ENCODE data around the gene SUPT20H.
A peak's percentile ranks its signal among the peaks of the same experiment; 100 is the strongest.

Gene SUPT20H

DNA sequence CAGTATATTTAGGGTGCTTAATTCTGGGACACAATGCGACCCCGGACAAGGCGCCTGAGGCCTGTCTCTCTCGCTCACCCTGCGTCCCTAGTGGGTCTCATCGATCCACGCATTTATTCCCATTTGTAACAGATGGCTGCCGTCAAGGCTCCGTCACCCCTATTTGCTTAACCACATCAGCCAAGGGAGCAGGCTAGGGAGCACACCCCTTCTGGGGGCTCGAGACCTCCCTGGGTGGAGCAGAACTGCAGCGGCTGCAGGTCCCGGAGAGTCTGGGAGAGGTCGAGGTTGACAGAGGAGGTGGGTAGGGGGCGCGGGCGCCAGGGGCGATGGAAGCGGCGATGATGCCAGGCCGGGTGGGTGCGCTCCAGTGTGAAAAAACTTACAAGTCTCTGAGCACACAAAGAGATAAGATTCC is 60.9 kb downstream of the SUPT20H start:
- DNase-seq, result peak in 1 of 4 experiments; percentile 6

DNA sequence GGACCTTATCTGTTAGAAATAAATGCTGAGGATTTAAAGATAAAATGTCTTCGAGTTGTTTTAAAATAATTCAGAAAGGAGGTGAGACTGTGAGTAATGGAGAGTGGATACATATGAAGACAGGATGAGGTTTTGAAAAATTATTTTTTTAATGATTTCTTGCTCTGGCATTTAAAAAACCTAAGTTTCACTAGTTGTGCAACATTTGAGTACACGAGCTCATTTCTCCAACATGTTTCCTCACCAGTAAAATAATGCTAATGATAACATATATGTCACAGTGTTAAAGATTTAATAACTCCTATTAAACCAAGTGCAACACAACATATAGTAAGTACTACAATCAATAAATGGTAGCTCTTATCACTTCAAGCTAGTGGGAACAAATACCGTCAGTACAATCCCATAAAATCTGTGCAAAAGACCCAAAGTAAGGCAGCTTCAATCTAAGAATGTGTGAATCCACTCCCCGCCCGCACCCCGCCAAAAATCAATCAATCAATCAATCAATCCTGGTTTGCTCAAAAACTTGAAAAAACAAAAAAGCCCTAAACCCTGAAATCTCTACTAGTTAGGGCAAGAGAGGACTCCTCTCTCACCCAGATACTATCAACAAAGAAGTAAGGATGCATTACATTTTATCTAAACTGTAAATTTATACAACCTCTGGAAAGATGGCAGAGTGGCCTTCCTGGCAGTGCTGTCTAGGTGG is 61.6 kb downstream of the SUPT20H start:
- DNase-seq, result no peak

GRCh38 chr13:36992362-36992761 is 67.1 kb downstream of the SUPT20H start:
- DNase-seq, result no peak

DNA sequence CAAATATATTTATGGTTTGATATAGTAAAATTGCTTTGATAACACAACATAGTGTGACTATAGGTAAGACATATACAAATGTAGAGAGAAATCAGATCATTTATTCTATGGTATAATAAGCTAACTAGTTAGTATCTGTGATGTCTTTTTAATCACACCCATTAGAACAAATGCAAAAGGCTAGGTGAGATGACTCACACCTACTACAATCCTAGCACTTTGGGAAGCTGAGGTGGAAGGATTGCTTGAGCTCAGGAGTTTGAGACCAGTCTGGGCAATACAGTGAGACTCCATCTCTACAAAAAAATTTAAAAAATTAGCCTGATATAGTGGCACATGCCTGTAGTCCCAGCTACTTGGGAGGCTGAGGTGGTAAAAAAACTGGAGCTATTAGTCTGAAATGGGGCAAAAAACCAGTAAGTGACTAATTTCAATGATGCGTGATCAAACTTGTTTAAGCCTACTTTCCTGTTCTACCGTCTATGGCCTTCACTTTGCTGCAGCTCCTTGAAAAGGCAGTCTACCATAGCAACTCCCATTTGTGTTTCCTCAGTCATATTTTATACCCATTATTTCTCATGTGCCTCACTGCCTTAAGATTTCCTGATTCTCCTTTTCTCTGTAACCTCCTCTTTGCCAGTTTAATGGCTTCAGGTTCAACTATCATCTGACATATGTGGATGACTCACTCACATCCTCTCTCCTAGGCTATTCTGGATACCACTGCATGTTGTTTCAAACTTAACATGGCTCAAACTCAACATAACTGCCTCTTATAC is 72.8 kb downstream of the SUPT20H start:
- DNase-seq, result no peak

GRCh38 chr13:36981156-36981743 is 78.2 kb downstream of the SUPT20H start:
- DNase-seq, result no peak

DNA sequence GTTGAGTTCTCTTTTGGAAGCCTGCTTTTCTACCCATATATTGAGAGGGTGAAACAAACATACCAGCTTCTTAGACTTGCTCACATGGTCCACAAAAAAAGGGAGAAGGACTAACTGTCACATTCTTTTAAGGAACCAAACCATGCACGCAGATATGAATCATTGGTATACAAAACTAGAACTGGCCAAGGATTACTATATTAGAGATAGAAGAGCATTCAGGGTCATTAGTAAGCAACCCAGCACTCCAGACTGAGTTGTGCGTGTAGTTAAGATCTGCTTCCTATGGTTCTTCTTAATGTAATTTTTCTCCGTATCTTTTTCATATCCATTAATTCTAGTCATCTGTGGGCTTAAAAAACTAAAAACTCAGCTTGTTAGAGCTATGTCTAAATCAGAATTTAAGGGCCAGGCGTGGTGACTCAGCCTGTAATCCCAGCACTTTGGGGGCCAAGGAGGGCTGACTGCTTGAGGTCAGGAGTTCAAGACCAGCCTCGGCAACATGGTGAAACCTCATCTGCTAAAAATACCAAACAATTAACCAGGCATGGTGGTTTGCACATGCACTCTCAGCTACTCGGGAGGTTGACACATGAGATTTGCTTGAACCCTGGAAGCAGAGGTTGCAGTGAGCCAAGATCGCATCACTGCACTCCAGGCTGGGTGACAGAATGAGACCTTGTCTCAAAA is 80.0 kb downstream of the SUPT20H start:
- DNase-seq, result no peak

- no peak for DNase-seq
Observed at GRCh38 chr13:36975172-36975571, 84.3 kb downstream of the SUPT20H start.

- no peak for DNase-seq
Observed at GRCh38 chr13:36973621-36974295, 85.7 kb downstream of the SUPT20H start.

GRCh38 chr13:36973009-36973408 is 86.5 kb downstream of the SUPT20H start:
- DNase-seq, result no peak

GRCh38 chr13:36966404-36966803 is 93.1 kb downstream of the SUPT20H start:
- no peak for DNase-seq

DNA sequence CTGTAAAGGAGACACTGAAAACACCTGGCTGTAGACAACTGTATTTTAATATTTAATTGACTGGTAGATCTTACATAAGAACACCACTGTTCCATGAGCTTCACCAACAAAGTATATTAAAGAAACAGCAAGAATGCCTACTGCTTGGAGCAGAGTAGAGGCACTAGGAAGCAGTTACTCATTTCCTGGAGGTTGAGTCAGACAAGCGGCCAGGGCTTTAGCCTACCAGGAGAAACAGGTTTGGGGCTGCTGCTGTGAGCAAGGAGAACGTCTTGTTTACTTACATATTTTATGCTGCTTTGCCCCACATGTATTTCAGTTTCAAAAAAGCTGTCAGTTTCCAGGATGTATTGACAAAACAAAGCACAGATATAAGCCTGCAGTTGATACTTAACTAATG is 93.7 kb downstream of the SUPT20H start:
- no peak for DNase-seq

DNA sequence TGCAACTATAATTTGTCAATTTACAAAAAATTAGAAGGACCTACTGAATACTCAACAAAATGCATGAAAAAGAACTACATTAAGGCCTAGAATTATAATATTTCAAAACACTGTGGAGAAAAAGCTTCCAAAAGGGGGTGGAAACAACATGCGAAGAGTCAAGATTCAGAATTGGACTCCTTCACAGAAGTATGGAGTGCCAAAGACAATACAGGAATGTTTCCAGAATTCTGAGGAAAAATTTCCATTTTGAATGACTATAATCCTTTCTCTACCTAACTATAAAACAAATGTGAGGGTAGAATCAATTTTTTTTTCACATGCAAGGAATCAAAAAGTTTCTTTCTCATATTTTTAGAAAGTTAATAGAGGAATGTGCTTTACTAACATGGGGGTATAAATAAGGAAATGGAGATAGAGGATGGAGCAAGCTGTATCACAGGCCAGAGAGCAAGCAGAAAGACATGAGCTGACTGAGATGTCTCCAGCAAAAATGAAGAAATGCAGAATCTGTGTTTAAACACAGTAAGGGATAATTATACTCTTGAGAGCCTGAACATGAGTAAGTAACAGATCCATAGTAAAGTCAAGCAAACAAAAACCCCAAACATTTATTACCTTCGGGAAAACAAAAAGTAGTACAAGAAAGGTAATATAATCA is 99.9 kb downstream of the SUPT20H start:
- DNase-seq, result no peak

Measured in activated naive CD4-positive, alpha-beta T cell (primary cell).